ENCODE data around the gene COL24A1. TPM values are rescaled to one million over a fixed set of nuclear protein-coding genes. Genes with fewer than 3 reads are reported as not detected.

COL24A1 gene
- total RNA-seq, 1 experiment from 2014 or later = 1.1 TPM

- peak; percentile 38 for DNase-seq (ENCODE audit: low spot score)
- ChIA-PET CTCF (interaction anchor here (0.5 to 0.9 kb wide), 2 partner anchors 89 to 447 kb away, joined by 3 to 4 read pairs; partner anchors contain the start of gene ZNHIT6), POLR2A (no interaction called here)
- Mint-ChIP-seq H3K27me3 (ENCODE audit: low read depth) (peaks cover 59% of the 10 kb centered on the region), H3K4me1 (peaks cover 19% of the 10 kb centered on the region), H3K27ac (no peak overlapping the region), H3K9me3 (no peaks in the 10 kb centered on the region), H3K36me3 (no peaks in the 10 kb centered on the region), H3K4me3 (peak overlapping the region; percentile 74)
- ATAC-seq = peak; percentile 13
- TF ChIP-seq MYBL2 (CRISPR knock-in tag; IDR thresholded peaks at IDR 0.05) (peak; percentile 95), ZNF281 (CRISPR knock-in tag; IDR thresholded peaks at IDR 0.05) (peak; percentile 96), IRF1 (CRISPR knock-in tag; IDR thresholded peaks at IDR 0.05) (peak; percentile 97), E2F5 (CRISPR knock-in tag; IDR thresholded peaks at IDR 0.05) (peak; percentile 87), RELA (CRISPR knock-in tag; IDR thresholded peaks at IDR 0.05; ENCODE audit: borderline replicate concordance) (peak; percentile 92; the same call in 1 of the 2 replicates), KAT7 (CRISPR knock-in tag; IDR thresholded peaks at IDR 0.05; ENCODE audit: borderline replicate concordance) (0 out of 2 replicates have a peak, but pooled peaks have one; percentile 62), ZNF232 (CRISPR knock-in tag; IDR thresholded peaks at IDR 0.05) (peak; percentile 99), ZNF423 (CRISPR knock-in tag; IDR thresholded peaks at IDR 0.05) (peak; percentile 42), ZNF121 (CRISPR knock-in tag; IDR thresholded peaks at IDR 0.05) (peak; percentile 44; the same call in 1 of the 2 replicates), FOXJ3 (CRISPR knock-in tag; IDR thresholded peaks at IDR 0.05; ENCODE audit: borderline replicate concordance) (peak; percentile 76; the same call in 1 of the 2 replicates), GTF2I (CRISPR knock-in tag; conservative IDR thresholded peaks at IDR 0.05) (no peak), ESRRA (CRISPR knock-in tag; IDR thresholded peaks at IDR 0.05; ENCODE audit: borderline replicate concordance) (peak; percentile 97), MXD4 (CRISPR knock-in tag; IDR thresholded peaks at IDR 0.05; ENCODE audit: borderline replicate concordance) (no peak), FOXP1 (CRISPR knock-in tag; IDR thresholded peaks at IDR 0.05; ENCODE audit: borderline replicate concordance) (peak; percentile 99), NFATC4 (CRISPR knock-in tag; IDR thresholded peaks at IDR 0.05) (no peak), CDX4 (CRISPR knock-in tag; IDR thresholded peaks at IDR 0.05; ENCODE audit: borderline replicate concordance) (no peak), OVOL2 (CRISPR knock-in tag; IDR thresholded peaks at IDR 0.05; ENCODE audit: borderline replicate concordance) (no peak), CTCF (IDR thresholded peaks at IDR 0.05) (no peak), ZNF138 (CRISPR knock-in tag; conservative IDR thresholded peaks at IDR 0.05) (no peak), ETV6 (CRISPR knock-in tag; IDR thresholded peaks at IDR 0.05) (peak; percentile 99), PRRX2 (CRISPR knock-in tag; IDR thresholded peaks at IDR 0.05) (no peak), TP53 (CRISPR knock-in tag; IDR thresholded peaks at IDR 0.05) (peak; percentile 93), EMX1 (CRISPR knock-in tag; IDR thresholded peaks at IDR 0.05) (no peak), ZNF671 (CRISPR knock-in tag; IDR thresholded peaks at IDR 0.05) (no peak), USF2 (CRISPR knock-in tag; IDR thresholded peaks at IDR 0.05) (no peak), MLX (CRISPR knock-in tag; IDR thresholded peaks at IDR 0.05) (no peak), ZNF317 (CRISPR knock-in tag; IDR thresholded peaks at IDR 0.05; ENCODE audit: borderline replicate concordance, low read depth) (peak; percentile 70), ZNF512 (CRISPR knock-in tag; IDR thresholded peaks at IDR 0.05; ENCODE audit: borderline replicate concordance) (0 out of 2 replicates have a peak, but pooled peaks have one; percentile 29)
Measured at GRCh38 chr1:86155051-86155806, 1.3 kb downstream of the COL24A1 start.
